Adrenal gland (tissue), 12 donors: Measurements from ENCODE around the gene SLC1A5. TPM values are rescaled to one million over a fixed set of nuclear protein-coding genes. Genes with fewer than 3 reads are reported as not detected.

Source experiments
- DNase-seq, 7 donors: peaks; one replicate each; pipeline ENCODE4 v3.0.0-alpha.2; 2019 to 2020
- H3K27ac ChIP-seq, 5 donors: fragments of 200-600 bp; sonication (generic) in 4 of 5; 1 replicate in 3 of 5; 2 replicates in 2 of 5; pipeline versions ENCODE4 v1.5.1 to v1.8.0; 2016 to 2020; ENCODE audit warnings: mild to moderate bottlenecking in 1 of 5
- H3K27me3 ChIP-seq: fragments of 200-600 bp; 2 replicates; pipeline ENCODE4 v1.8.0; 2021
- H3K36me3 ChIP-seq, 2 donors: fragments of 200-600 bp; replicated peaks in 1 of 2; 1 replicate in 1 of 2; 2 replicates in 1 of 2; pipeline versions ENCODE4 v1.5.1 to v1.8.0; 2018 to 2022
- H3K4me1 ChIP-seq, 2 donors: fragments of 200-600 bp; replicated peaks in 1 of 2; 1 replicate in 1 of 2; 2 replicates in 1 of 2; pipeline versions ENCODE4 v1.5.1 to v1.8.0; 2018 to 2021
- H3K4me3 ChIP-seq, 4 donors: fragments of 200-600 bp; sonication (generic) in 3 of 4; one replicate each; pipeline ENCODE4 v1.5.1; 2016 to 2018
- H3K9me3 ChIP-seq, 3 donors: fragments of 200-600 bp; sonication (generic) in 1 of 3; replicated peaks in 1 of 3; 1 replicate in 2 of 3; 2 replicates in 1 of 3; pipeline versions ENCODE4 v1.5.1 to v1.8.0; 2016 to 2021
- POLR2A ChIP-seq, 2 donors: fragments of 450-650 bp; IDR thresholded peaks; one replicate each; pipeline ENCODE4 v1.6.1; 2017; ENCODE audit warnings: antibody characterized with exemption in 2 of 2, mild to moderate bottlenecking in 2 of 2, moderate library complexity in 1 of 2
- WGBS, 4 donors: extraction: QIAGEN DNeasy Blood & Tissue Kit in 2 of 4; methylation state at CpG; one replicate each; pipeline versions ENCODE4 v1.1.5 to v1.1.7; 2013 to 2017; 5-methylcytosine and 5-hydroxymethylcytosine counted together
- intact Hi-C, 2 donors: fragments of 100-400 bp; cut with DNase I; formaldehyde crosslinking; loops; one replicate each; pipeline versions ENCODE4 v1.14.1 to v1.15.0; 2022 to 2023
- polyA plus RNA-seq, 3 donors: library from polyadenylated mRNA; stranded (reverse); fragments of 200-250 nt in 2 of 3; fragments of 350-450 nt in 1 of 3; fragmentation: Illumina TruSeq in 1 of 3; extraction: RNeasy Lipid Tissue Mini Kit (QIAGEN cat#74804) in 1 of 3; gene quantifications; one replicate each; pipeline ENCODE4 v1.2.3, GENCODE V29; 2013 to 2014
- total RNA-seq, 9 donors: library from RNA; depleted of rRNA in 4 of 9; stranded (reverse); fragments of >200 nt in 4 of 9; fragments of 120-200 nt in 1 of 9; fragmentation: NEBNext Ultra II Directional in 1 of 9; extraction: Animal tissue kit (Norgen Biotek cat#: 25700) in 1 of 9; gene quantifications; one replicate each; pipeline versions ENCODE4 v1.1.0 to v1.2.4, GENCODE V29; 2013 to 2023
- TF ChIP-seq, protein P1 (sequence below), 6 experiments: fragments of 450-650 bp in 4 of 6; fragments of 200-600 bp in 2 of 6; sonication (generic) in 1 of 6; IDR thresholded peaks; 1 replicate in 5 of 6; 2 replicates in 1 of 6; pipeline versions ENCODE4 v1.5.1 to v1.8.0; 2016 to 2021; ENCODE audit warnings: antibody characterized with exemption in 6 of 6, mild to moderate bottlenecking in 2 of 6, moderate library complexity in 1 of 6
- donor health status: healthy with polysubstance abuse.
- donor health status: Bipolar disorder and iron deficiency.
- donor health status: DM: yes; HTN: yes; CAD: no.
- donor health status: DM: no; HTN: no; CAD: no.
- donor health status: DM: no; HTN: no; CAD: no.
- donor health status: DM: yes; HTN: yes; CAD: no.

Gene SLC1A5
- total and polyA plus RNA-seq, 12 donors, result 4.7 to 56.9 (median 28.5) TPM

DNA sequence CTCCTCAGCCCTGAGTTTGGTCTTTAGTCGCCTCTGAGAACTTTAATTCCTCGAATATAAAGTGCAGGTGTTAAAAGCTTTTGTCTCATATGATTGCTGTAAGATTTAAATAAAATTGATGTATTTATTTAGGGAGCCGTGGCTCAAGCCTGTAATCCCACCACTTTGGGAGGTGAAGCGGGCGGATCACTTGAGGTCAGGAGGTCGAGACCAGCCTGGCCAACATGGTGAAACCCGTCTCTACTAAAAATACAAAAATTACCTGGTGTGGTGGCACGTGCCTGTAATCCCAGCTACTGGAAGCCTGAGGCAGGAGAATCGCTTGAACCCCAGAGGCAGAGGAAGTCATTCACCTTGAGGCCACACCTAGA lies 559 bp upstream of the SLC1A5 start:
- no peak overlapping the region for H3K27ac ChIP-seq
- no peaks in the 10 kb centered on the region for H3K36me3 ChIP-seq
- intact Hi-C loops, result no loop called here
- TF ChIP-seq, protein P1, sequence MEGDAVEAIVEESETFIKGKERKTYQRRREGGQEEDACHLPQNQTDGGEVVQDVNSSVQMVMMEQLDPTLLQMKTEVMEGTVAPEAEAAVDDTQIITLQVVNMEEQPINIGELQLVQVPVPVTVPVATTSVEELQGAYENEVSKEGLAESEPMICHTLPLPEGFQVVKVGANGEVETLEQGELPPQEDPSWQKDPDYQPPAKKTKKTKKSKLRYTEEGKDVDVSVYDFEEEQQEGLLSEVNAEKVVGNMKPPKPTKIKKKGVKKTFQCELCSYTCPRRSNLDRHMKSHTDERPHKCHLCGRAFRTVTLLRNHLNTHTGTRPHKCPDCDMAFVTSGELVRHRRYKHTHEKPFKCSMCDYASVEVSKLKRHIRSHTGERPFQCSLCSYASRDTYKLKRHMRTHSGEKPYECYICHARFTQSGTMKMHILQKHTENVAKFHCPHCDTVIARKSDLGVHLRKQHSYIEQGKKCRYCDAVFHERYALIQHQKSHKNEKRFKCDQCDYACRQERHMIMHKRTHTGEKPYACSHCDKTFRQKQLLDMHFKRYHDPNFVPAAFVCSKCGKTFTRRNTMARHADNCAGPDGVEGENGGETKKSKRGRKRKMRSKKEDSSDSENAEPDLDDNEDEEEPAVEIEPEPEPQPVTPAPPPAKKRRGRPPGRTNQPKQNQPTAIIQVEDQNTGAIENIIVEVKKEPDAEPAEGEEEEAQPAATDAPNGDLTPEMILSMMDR (IDR thresholded peaks at IDR 0.05), result no peak
- TF ChIP-seq POLR2A (IDR thresholded peaks at IDR 0.05), result no peak
- H3K9me3 ChIP-seq, result no peaks in the 10 kb centered on the region
- H3K27me3 ChIP-seq, result peaks cover 4% of the 10 kb centered on the region
- 55 to 64% (median 59%) methylated on average over 9 of the region's 9 CpGs for WGBS, 4 donors
- H3K4me3 ChIP-seq, result no peak overlapping the region
- H3K4me1 ChIP-seq, result peaks cover 0 to 19% of the 10 kb centered on the region in 2 donors
- no peak for DNase-seq

DNA sequence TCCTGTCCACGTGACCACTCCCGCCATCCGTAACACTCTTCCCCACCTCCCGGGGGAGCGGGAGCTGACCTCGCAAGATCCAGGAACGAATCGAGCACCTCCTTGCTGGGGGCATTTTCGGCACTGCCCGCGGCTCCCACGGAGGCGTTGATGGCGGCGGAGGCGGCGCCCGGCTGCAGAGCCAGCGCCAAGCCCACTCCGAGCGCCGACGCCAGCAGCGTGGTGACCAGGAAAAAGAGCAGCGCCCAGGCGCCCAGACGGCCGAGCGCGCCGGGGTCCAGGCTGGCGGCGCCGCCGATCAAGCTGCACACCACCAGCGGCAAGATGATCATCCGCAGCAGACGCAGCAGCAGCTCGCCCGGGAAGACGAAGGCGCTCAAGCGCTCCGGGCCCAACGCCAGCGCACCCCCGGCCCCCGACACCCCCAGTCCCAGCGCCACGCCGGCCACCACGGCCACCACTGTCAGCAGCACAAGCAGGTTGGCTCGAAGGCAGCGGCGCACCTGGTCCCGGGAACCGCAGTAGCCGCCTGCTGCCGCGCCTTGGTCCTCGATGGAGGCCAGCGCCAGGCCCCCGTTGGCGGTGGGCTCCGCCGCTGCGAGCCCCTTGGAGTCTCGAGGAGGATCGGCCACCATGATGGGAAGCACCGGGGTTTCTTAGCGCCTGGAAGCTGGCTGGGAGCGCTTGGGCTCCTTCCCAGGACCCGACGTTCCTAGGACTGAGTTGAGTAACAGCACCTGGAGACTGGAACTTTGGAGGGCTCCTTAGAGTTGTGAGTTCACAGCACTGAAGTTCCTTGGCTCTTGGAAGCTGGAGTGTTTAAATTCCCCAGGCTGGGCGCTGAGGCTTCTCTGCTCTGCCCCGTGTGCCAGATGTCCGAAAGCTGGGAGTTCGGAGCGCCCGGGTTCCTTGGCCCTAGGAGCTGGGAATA lies 798 bp downstream of the SLC1A5 start:
- H3K4me3 ChIP-seq, result peak overlapping the region; percentile 19 to 72 (median 44)
- DNase-seq, result peak in 5 of 7 donors; percentile 20 to 41 (median 34)
- peaks cover 0 to 5% of the 10 kb centered on the region in 2 donors for H3K36me3 ChIP-seq
- peaks cover 0 to 19% of the 10 kb centered on the region in 2 donors for H3K4me1 ChIP-seq
- H3K27ac ChIP-seq, result peak overlapping the region; percentile 25 to 89 (median 67)
- no peaks in the 10 kb centered on the region for H3K9me3 ChIP-seq
- intact Hi-C loops, result no loop called here
- TF ChIP-seq, protein P1 (IDR thresholded peaks at IDR 0.05), result no peak
- no peak for TF ChIP-seq POLR2A (IDR thresholded peaks at IDR 0.05)
- peaks cover 4% of the 10 kb centered on the region for H3K27me3 ChIP-seq
- 1 to 2% (median 1%) methylated on average over 8 to 80 of the region's 80 CpGs for WGBS, 4 donors

DNA sequence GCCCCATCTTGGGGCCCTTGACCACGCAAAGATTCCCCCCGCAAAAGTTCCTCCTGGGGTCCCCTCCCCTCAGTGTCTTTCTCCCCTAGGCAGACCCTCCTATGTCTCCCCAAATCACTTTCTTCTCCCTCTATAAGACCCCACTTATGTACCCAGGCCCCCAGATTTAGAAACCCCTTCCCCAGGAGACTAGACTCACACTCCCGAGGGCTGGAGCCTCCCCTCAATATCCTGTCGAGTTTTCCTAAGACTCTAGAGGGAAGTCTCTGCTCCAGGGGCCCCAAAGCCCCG lies 1.4 kb downstream of the SLC1A5 start:
- Histone ChIP-seq H3K4me3 (peak overlapping the region; percentile 19 to 72 (median 44)), H3K36me3 (peaks cover 0 to 8% of the 10 kb centered on the region in 2 donors), H3K9me3 (no peaks in the 10 kb centered on the region), H3K27me3 (peaks cover 4% of the 10 kb centered on the region), H3K27ac (peak overlapping the region; percentile 25 to 89 (median 67)), H3K4me1 (peaks cover 0 to 19% of the 10 kb centered on the region in 2 donors)
- intact Hi-C loops, result no loop called here
- no peak for DNase-seq
- WGBS, 4 donors, result 13 to 23% (median 20%) methylated on average over 5 of the region's 5 CpGs
- TF ChIP-seq, protein P1 (IDR thresholded peaks at IDR 0.05), result no peak
- no peak for TF ChIP-seq POLR2A (IDR thresholded peaks at IDR 0.05)

DNA sequence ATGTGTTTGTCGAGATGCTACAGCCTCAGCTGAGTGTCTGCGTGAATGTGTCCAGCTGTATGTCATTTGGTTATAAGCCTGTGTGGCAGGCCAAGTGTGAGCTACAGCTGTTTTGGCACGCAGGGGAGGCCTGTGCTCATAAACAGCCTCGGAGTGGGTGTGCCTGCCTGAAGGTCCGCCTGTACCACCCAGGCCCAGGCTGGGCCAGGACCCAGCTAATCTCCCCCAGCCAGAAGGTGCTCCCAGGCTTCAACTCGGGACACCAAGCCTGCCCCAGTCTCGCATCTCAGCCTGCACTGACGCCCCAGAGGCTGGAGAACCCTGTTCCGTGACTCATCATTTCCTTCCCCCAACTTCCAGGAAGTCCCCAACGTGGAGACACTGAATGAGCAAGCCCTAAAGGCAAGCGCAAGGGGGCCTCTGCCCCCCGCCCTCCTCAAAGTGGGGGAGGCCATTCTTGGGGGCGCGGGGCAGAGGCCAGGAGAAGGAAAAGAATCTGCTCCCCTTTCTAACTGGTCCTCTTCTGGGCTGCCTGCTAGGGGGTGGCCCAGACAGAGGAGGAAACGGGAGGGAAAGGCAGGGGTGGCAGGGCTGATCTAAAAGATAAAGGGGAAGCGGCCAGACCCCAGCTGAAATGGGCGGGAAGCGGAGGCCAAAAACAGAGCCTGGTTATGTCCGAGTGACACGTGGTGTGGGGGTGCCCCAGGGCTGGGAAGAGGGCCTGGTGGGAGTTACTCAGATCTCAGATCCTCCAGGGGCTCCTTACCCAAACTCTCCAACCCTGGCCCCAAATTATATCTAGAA lies 2.0 kb downstream of the SLC1A5 start:
- 36 to 43% (median 38%) methylated on average over 13 to 20 of the region's 20 CpGs for WGBS, 4 donors
- Histone ChIP-seq H3K27ac (peak overlapping the region; percentile 25 to 89 (median 67)), H3K4me1 (peaks cover 0 to 19% of the 10 kb centered on the region in 2 donors), H3K36me3 (peaks cover 0 to 14% of the 10 kb centered on the region in 2 donors), H3K4me3 (peak overlapping the region in 2 of 4 donors; percentile 27 to 72), H3K9me3 (no peaks in the 10 kb centered on the region), H3K27me3 (peaks cover 4% of the 10 kb centered on the region)
- no peak for TF ChIP-seq POLR2A (IDR thresholded peaks at IDR 0.05)
- TF ChIP-seq, protein P1 (IDR thresholded peaks at IDR 0.05), result no peak
- DNase-seq, result peak; percentile 45 to 80 (median 61)
- intact Hi-C loops, result no loop called here
